Measurements from ENCODE around the gene RTF1.

The RTF1 gene

DNA sequence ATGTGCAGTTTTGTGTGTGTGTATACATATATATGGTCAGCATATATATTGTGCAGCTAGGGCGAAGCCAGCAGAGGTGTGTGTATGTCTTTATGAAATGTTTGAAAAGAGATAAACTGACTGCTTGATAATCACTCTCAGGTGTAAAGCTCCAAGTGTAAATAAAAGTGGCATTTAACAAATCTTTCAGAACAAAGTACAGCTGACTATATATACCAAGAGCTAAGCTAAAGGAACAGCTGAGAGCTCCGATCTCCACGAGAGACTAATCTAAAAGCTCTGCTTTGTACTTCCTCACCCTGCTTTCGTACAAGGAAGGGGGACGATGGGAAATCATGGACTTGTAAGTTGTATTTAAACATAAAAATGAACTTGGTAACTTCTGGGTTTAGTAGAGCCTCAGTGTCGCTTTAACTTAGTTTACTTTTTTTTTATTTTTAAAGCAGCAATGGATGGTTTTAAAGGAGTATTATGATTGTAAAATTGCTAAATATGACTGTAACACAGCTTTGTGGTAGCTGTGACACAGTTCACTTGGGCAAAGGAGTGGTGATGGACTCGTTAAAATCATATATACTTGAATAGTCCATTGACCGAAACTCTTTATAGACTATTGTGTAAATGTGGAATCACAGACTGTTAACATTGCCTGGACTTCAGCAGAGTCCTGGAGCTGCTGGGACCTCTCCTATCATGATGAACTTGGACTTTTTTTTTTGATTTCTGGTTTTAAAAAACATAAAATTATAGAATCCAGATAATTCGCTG is 65.4 kb downstream of the RTF1 start:
- Histone ChIP-seq H3K27ac (no peak overlapping the region), H3K9me3 (no peaks in the 10 kb centered on the region), H3K4me1 (no peaks in the 10 kb centered on the region), H3K36me3 (peaks cover 49 to 58% (median 55%) of the 10 kb centered on the region in 3 donors), H3K27me3 (peaks cover 0 to 8% of the 10 kb centered on the region in 2 donors), H3K4me3 (no peak overlapping the region)
- intact Hi-C loops (cut with DNase I; ENCODE audit: low total_unique reads): no loop called here
- no peak for DNase-seq
- TF ChIP-seq, protein P1, sequence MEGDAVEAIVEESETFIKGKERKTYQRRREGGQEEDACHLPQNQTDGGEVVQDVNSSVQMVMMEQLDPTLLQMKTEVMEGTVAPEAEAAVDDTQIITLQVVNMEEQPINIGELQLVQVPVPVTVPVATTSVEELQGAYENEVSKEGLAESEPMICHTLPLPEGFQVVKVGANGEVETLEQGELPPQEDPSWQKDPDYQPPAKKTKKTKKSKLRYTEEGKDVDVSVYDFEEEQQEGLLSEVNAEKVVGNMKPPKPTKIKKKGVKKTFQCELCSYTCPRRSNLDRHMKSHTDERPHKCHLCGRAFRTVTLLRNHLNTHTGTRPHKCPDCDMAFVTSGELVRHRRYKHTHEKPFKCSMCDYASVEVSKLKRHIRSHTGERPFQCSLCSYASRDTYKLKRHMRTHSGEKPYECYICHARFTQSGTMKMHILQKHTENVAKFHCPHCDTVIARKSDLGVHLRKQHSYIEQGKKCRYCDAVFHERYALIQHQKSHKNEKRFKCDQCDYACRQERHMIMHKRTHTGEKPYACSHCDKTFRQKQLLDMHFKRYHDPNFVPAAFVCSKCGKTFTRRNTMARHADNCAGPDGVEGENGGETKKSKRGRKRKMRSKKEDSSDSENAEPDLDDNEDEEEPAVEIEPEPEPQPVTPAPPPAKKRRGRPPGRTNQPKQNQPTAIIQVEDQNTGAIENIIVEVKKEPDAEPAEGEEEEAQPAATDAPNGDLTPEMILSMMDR (IDR thresholded peaks at IDR 0.05): no peak

DNA sequence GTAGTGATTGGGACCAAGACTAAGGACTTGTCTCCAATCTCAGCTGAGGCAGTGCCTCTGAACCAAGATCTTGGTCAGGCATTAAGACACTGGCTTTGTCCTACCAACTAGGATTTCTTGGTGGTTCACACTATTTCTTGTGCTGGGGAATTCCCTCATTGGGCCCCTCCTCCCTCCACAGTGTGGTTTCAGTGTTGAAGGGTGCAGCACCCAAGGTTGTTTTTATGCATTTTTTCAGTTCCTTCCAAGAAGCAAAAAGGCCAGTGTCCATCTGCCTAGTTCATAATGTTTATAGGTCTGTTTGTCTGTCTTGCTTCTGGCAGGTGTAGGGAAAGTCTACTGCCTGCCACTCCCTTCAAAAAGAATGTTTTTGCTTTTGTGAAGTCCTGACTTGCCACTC is 66.2 kb downstream of the RTF1 start:
- H3K27me3 ChIP-seq: peaks cover 0 to 10% of the 10 kb centered on the region in 2 donors
- no peak overlapping the region for H3K4me3 ChIP-seq
- TF ChIP-seq, protein P1 (IDR thresholded peaks at IDR 0.05): no peak
- peaks cover 40 to 50% (median 48%) of the 10 kb centered on the region in 3 donors for H3K36me3 ChIP-seq
- intact Hi-C loops (cut with DNase I; ENCODE audit: low total_unique reads): no loop called here
- no peaks in the 10 kb centered on the region for H3K4me1 ChIP-seq
- no peak for DNase-seq
- H3K9me3 ChIP-seq: no peaks in the 10 kb centered on the region
- H3K27ac ChIP-seq: no peak overlapping the region

DNA sequence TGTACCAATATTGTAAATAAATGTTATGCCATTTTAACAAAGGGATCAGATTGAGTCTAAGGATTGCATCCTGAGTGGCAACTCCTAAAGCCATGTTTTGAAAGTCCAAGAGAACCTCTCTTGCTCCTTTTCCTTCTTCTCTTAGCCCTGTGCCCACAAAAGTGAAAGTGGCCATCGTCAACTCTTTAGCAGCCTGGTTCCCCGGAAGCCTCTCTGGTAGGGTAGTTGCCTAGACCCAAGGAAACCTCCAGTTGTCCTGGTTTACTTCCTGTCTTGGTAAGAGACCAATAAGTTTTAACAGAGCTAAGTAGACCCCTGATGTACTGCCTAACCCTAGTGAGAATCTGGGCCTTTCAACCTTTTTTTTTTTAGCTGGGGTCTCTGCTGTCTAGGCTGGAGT is 66.6 kb downstream of the RTF1 start:
- H3K9me3 ChIP-seq: no peaks in the 10 kb centered on the region
- H3K36me3 ChIP-seq: peaks cover 36 to 46% (median 45%) of the 10 kb centered on the region in 3 donors
- H3K4me1 ChIP-seq: no peaks in the 10 kb centered on the region
- TF ChIP-seq, protein P1 (IDR thresholded peaks at IDR 0.05): no peak
- no peak for DNase-seq
- H3K27ac ChIP-seq: no peak overlapping the region
- no peak overlapping the region for H3K4me3 ChIP-seq
- intact Hi-C loops (cut with DNase I; ENCODE audit: low total_unique reads): no loop called here
- peaks cover 0 to 12% of the 10 kb centered on the region in 2 donors for H3K27me3 ChIP-seq

DNA sequence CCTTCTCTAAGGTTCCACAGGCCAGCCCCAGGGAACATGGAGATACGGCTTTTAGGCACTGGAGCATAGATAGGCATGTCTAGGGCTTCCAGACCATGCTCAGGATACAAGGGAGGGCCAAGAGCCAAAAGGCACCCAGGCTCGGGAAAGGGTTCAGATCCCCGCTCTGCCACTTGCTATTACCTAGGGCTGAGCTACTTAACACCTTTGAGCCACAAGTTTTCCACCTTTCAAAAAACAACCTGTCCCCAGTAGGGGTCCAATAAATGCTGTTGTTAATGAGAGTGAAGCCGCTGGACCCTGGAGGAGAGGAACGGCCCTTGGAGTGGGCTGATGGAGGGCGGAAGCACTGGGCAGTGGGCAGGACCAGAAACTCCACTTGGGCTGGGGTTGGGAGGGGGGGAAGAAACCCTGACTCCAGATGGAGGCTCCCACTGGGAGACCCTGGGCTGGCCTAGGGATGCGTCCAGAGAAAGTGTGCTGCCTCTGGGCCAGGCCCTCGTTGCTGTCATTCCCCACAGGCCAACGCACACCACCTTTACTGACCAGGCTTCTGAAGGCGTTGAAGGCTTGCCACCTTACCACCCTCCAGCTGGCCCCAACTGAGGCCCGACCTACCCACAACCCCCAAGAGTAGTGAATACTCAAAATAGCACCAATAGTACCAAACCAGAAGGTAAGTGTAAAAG is 68.2 kb downstream of the RTF1 start:
- Histone ChIP-seq H3K4me3 (no peak overlapping the region), H3K27ac (no peak overlapping the region), H3K9me3 (no peaks in the 10 kb centered on the region), H3K27me3 (peaks cover 0 to 22% of the 10 kb centered on the region in 2 donors), H3K36me3 (peaks cover 21 to 30% (median 29%) of the 10 kb centered on the region in 3 donors), H3K4me1 (no peaks in the 10 kb centered on the region)
- intact Hi-C loops (cut with DNase I; ENCODE audit: low total_unique reads): no loop called here
- DNase-seq: no peak
- TF ChIP-seq, protein P1 (IDR thresholded peaks at IDR 0.05): no peak

DNA sequence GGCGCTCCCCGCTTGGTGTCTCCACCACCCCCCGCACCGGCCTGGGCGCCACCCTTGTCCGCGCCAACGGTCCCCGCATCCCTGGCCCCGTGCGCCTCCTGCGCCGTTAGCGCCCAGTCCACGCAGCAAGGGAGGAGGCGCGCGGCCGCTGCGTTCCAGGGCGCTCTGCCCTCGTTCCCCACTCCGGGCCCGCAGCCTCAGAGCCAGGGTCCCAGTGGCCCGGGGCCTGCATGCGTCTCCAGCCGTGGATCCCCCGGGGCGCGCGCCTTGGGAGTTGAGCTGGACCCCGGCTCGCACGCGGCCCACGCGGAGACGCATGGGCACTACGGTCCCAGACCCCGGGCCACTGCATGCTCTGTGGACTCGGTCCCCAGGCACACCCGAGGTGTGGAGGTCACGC is 69.4 kb downstream of the RTF1 start:
- intact Hi-C loops (cut with DNase I; ENCODE audit: low total_unique reads): no loop called here
- TF ChIP-seq, protein P1 (IDR thresholded peaks at IDR 0.05): no peak
- no peak for DNase-seq
- Histone ChIP-seq H3K9me3 (no peaks in the 10 kb centered on the region), H3K27me3 (peaks cover 0 to 32% of the 10 kb centered on the region in 2 donors), H3K4me1 (peaks cover 0 to 2% (median 0%) of the 10 kb centered on the region in 4 donors), H3K4me3 (no peak overlapping the region), H3K36me3 (peaks cover 9 to 18% (median 17%) of the 10 kb centered on the region in 3 donors), H3K27ac (no peak overlapping the region)

All from tibial artery (tissue), 4 donors.